Panc1 (cell line): ENCODE measurements around the gene MAGEA4. TPM values are rescaled to one million over a fixed set of nuclear protein-coding genes. Genes with fewer than 3 reads are reported as not detected.

Experiments
- ATAC-seq: fragments of 200-7000 bp; cut with Tn5 transposase; 2 replicates; pipeline ENCODE4 v1.9.1; 2020; ENCODE audit warnings: mild to moderate bottlenecking, moderate library complexity
- BruUV-seq: library from RNA; stranded (reverse); fragments of 400-500 nt; replicated peaks from 2 replicates; lab custom pipeline; 2021; lab: Mats Ljungman, UMichigan
- CTCF ChIA-PET: fragments of 300-600 bp; sonication (Branson Sonifier 250); formaldehyde crosslinking; loops from one replicate; lab custom pipeline; 2022; ENCODE audit warnings: antibody characterized with exemption; lab: Charles Lee
- POLR2A ChIA-PET: fragments of 300-600 bp; sonication (Branson Sonifier 250); formaldehyde crosslinking; loops from one replicate; lab custom pipeline; 2022; ENCODE audit warnings: antibody characterized with exemption; lab: Charles Lee
- DNase-seq: peaks from one replicate; pipeline ENCODE4 v3.0.0-alpha.2; 2010; ENCODE audit warnings: low read depth, low spot score
- H3K27ac ChIP-seq: 2 replicates; pipeline ENCODE4 v1.5.1; 2011; ENCODE audit warnings: mild to moderate bottlenecking, low read length, inconsistent platforms
- H3K27me3 ChIP-seq: fragments of 200-500 bp; sonication (Bioruptor generic); 2 replicates; pipeline ENCODE4 v1.6.0; 2014; ENCODE audit warnings: low read length, inconsistent platforms; ENCODE audit not compliant: control insufficient read depth, insufficient read depth
- H3K36me3 ChIP-seq: fragments of 200-500 bp; sonication (Bioruptor generic); 2 replicates; pipeline ENCODE4 v1.5.1; 2014; ENCODE audit warnings: inconsistent platforms, mild to moderate bottlenecking, low read length, moderate library complexity; ENCODE audit not compliant: control insufficient read depth, insufficient read depth
- H3K4me1 ChIP-seq: 2 replicates; pipeline ENCODE4 v1.5.1; 2011; ENCODE audit warnings: inconsistent platforms, mild to moderate bottlenecking, low read length, moderate library complexity; ENCODE audit not compliant: control insufficient read depth, insufficient read depth
- H3K4me3 ChIP-seq, 2 experiments: 2 replicates each; pipeline ENCODE4 v1.5.1; 2011 to 2012; ENCODE audit warnings: low read depth in 2 of 2, low read length in 2 of 2, mild to moderate bottlenecking in 2 of 2, inconsistent platforms in 1 of 2, moderate library complexity in 1 of 2
- H3K9me3 ChIP-seq: fragments of 200-500 bp; sonication (Bioruptor generic); 2 replicates; pipeline ENCODE4 v1.5.1; 2014; ENCODE audit warnings: low read depth, mild to moderate bottlenecking, inconsistent platforms, low read length, moderate library complexity; ENCODE audit not compliant: control insufficient read depth, insufficient read depth
- CTCF ChIP-seq: fragments of 450-650 bp; IDR thresholded peaks from 2 replicates; pipeline ENCODE4 v1.5.1; 2017; ENCODE audit warnings: mild to moderate bottlenecking
- POLR2AphosphoS5 ChIP-seq: IDR thresholded peaks from 2 replicates; pipeline ENCODE4 v1.6.1; 2012; ENCODE audit warnings: mild to moderate bottlenecking, low read depth, low read length, moderate library complexity
- REST ChIP-seq, 2 experiments: IDR thresholded peaks; 2 replicates each; pipeline ENCODE4 v1.6.1; 2011 to 2012; ENCODE audit warnings: low read depth in 2 of 2, control low read depth in 1 of 2, low read length in 1 of 2, mild to moderate bottlenecking in 1 of 2, moderate library complexity in 1 of 2; ENCODE audit not compliant: insufficient read depth in 1 of 2
- SIN3A ChIP-seq: IDR thresholded peaks from 2 replicates; pipeline ENCODE4 v1.6.1; 2012; ENCODE audit warnings: low read depth, mild to moderate bottlenecking, low read length, moderate library complexity, borderline replicate concordance; ENCODE audit not compliant: insufficient read depth
- TCF7L2 ChIP-seq: IDR thresholded peaks from 2 replicates; pipeline ENCODE4 v1.6.1; 2011; ENCODE audit warnings: mild to moderate bottlenecking, low read depth, low read length, inconsistent platforms
- in situ Hi-C: cut with HindIII; loops from 2 replicates; pipeline ENCODE4 v1.10.0; 2016; ENCODE audit warnings: low sequenced_read_pairs, low pct_unique_long_range_greater_than_20kb
- intact Hi-C: fragments of 100-400 bp; cut with micrococcal nuclease; formaldehyde crosslinking; loops from one replicate; pipeline ENCODE4 v1.10.0; 2022; ENCODE audit not compliant: unreplicated experiment
- total RNA-seq: library from RNA; stranded (reverse); gene quantifications from one replicate; pipeline ENCODE4 v1.2.1, GENCODE V29; 2021; ENCODE audit not compliant: unreplicated experiment

Gene MAGEA4
- total RNA-seq, 1 experiment from 2014 or later, result not detected

GRCh38 chrX:151938172-151938571 lies 25.5 kb downstream of the MAGEA4 start:
- no TSS peak for BruUV-seq
- POLR2A ChIA-PET, result no interaction called here

GRCh38 chrX:151954730-151955129 lies 42.0 kb downstream of the MAGEA4 start:
- no peaks in the 10 kb centered on the region for H3K4me1 ChIP-seq
- H3K27me3 ChIP-seq, result no peaks in the 10 kb centered on the region
- H3K4me3 ChIP-seq, result no peak overlapping the region
- DNase-seq, result no peak
- ATAC-seq, result no peak
- ChIA-PET CTCF (no interaction called here), POLR2A (no interaction called here)
- TF ChIP-seq CTCF, result no peak
- TF ChIP-seq REST (IDR thresholded peaks at IDR 0.05; ENCODE audit: insufficient read depth in 1 of 2, low read depth in 2 of 2, low read length in 1 of 2), result no peak
- TF ChIP-seq TCF7L2, result no peak
- TF ChIP-seq SIN3A, result no peak
- TF ChIP-seq POLR2AphosphoS5, result no peak
- no TSS peak for BruUV-seq
- in situ Hi-C loops (no loop called here), intact Hi-C loops (no loop called here)
- H3K27ac ChIP-seq, result no peak overlapping the region
- no peaks in the 10 kb centered on the region for H3K36me3 ChIP-seq
- H3K9me3 ChIP-seq, result no peaks in the 10 kb centered on the region

More at GRCh38 chrX:151938172-151938571, 25.5 kb downstream of the MAGEA4 start:
- CTCF ChIA-PET, result no interaction called here
- in situ Hi-C loops, result no loop called here
- DNase-seq (no peak), ATAC-seq (no peak)
- Histone ChIP-seq H3K27ac (no peak overlapping the region), H3K9me3 (no peaks in the 10 kb centered on the region), H3K36me3 (no peaks in the 10 kb centered on the region), H3K4me1 (no peaks in the 10 kb centered on the region), H3K4me3 (no peak overlapping the region), H3K27me3 (no peaks in the 10 kb centered on the region)
- intact Hi-C loops, result no loop called here
- TF ChIP-seq POLR2AphosphoS5, result no peak
- TF ChIP-seq CTCF, result no peak
- no peak for TF ChIP-seq TCF7L2
- no peak for TF ChIP-seq REST (IDR thresholded peaks at IDR 0.05; ENCODE audit: insufficient read depth in 1 of 2, low read depth in 2 of 2, low read length in 1 of 2)
- TF ChIP-seq SIN3A, result no peak
